ENCODE results near the gene EVA1A. TPM values are rescaled to one million over a fixed set of nuclear protein-coding genes. Genes with fewer than 3 reads are reported as not detected.
A peak's percentile ranks its signal among the peaks of the same experiment; 100 is the strongest.
"Not testable (repeated sequence)": the region's sequence is repeated elsewhere in the genome, so short reads cannot be mapped to it uniquely, and the experiment has no call there.

EVA1A gene
- total and polyA plus RNA-seq, 2 experiments from 2014 or later, result 126 to 145 TPM

DNA sequence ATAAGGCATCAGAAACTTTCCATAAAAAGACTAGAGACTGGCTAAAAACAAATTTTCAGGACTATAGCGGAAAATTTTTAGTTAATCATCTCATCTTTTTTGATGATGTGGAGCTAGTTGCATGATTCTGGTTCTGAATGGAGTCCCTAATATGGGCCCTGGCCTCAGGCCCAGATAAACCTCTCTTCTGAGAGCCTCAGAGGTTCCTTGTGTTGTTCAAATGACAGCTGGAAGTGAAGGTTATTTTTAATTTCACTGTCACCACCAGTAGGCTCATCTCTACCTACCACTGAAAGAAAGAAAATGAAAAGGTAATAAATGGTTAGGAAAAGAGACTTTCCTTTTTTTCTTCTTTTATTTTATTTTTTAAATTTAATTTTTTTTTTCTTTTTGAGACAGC lies 75.9 kb downstream of the EVA1A start:
- Histone ChIP-seq H2AFZ (no peak overlapping the region), H3K9me3 (ENCODE audit: low read depth) (no peaks in the 10 kb centered on the region), H4K20me1 (ENCODE audit: insufficient read depth) (no peaks in the 10 kb centered on the region), H3K27me3 (replicated peaks; ENCODE audit: insufficient read depth) (no peaks in the 10 kb centered on the region), H3K27ac (no peak overlapping the region), H3K79me2 (ENCODE audit: insufficient read depth) (0 out of 2 replicates have a peak, but pooled peaks cover 2% of the 10 kb centered on the region), H3K4me3 (no peak overlapping the region), H3K4me2 (ENCODE audit: unreplicated experiment) (no peak overlapping the region), H3F3A (ENCODE audit: insufficient read depth) (peaks cover 11% of the 10 kb centered on the region; the same call in 1 of the 2 replicates), H3K9ac (no peak overlapping the region), H3K4me1 (ENCODE audit: insufficient read depth) (no peaks in the 10 kb centered on the region), H3K9me2 (ENCODE audit: insufficient read depth) (no peaks in the 10 kb centered on the region), H3K36me3 (ENCODE audit: low read depth) (no peaks in the 10 kb centered on the region)
- in situ Hi-C loops (cut with MboI), result no loop called here
- DNase-seq, result no peak
- TF ChIP-seq EZH2phosphoT487 (IDR thresholded peaks at IDR 0.05; ENCODE audit: insufficient read depth, low read depth), result no peak
- no peak for TF ChIP-seq EZH2 (IDR thresholded peaks at IDR 0.05; ENCODE audit: insufficient read depth, poor library complexity, severe bottlenecking)
- 90 to 95% methylated on average over 1 of the region's 1 CpG for WGBS, 2 experiments (ENCODE audit: low coverage in 1 of 2, low lambda C conversion rate in 2 of 2, missing lambda C conversion rate in 2 of 2)

DNA sequence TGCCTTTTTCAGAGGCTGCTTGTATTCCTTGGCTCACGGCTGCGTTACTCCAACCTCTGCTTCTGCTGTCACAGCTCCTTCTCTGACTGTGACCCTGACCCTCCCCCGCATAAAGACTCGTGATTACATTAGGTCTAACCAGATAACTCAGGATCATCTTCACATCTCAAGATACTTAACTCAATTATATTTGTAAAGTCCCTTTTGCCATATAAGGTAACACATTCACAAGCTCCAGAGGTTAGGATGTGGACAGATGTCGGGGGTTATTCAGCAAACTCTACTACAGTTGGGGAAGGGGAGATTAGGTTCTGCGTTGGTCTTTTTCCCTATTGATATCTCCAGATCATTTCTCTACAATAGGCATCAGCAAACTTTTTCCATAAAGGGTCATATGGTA lies 76.9 kb downstream of the EVA1A start:
- Histone ChIP-seq H3K4me2 (ENCODE audit: unreplicated experiment) (no peak overlapping the region), H3F3A (ENCODE audit: insufficient read depth) (peaks cover 11% of the 10 kb centered on the region; the same call in 1 of the 2 replicates), H3K27ac (no peak overlapping the region), H3K9ac (no peak overlapping the region), H4K20me1 (ENCODE audit: insufficient read depth) (no peaks in the 10 kb centered on the region), H3K27me3 (replicated peaks; ENCODE audit: insufficient read depth) (no peaks in the 10 kb centered on the region), H3K4me1 (ENCODE audit: insufficient read depth) (no peaks in the 10 kb centered on the region), H3K79me2 (ENCODE audit: insufficient read depth) (no peaks in the 10 kb centered on the region), H3K9me3 (ENCODE audit: low read depth) (no peaks in the 10 kb centered on the region), H3K36me3 (ENCODE audit: low read depth) (no peaks in the 10 kb centered on the region), H3K4me3 (no peak overlapping the region), H2AFZ (no peak overlapping the region), H3K9me2 (ENCODE audit: insufficient read depth) (no peaks in the 10 kb centered on the region)
- no peak for DNase-seq
- 94 to 96% methylated on average over 6 of the region's 6 CpGs for WGBS, 2 experiments (ENCODE audit: low coverage in 1 of 2, low lambda C conversion rate in 2 of 2, missing lambda C conversion rate in 2 of 2)
- in situ Hi-C loops (cut with MboI), result no loop called here
- no peak for TF ChIP-seq EZH2 (IDR thresholded peaks at IDR 0.05; ENCODE audit: insufficient read depth, poor library complexity, severe bottlenecking)
- TF ChIP-seq EZH2phosphoT487 (IDR thresholded peaks at IDR 0.05; ENCODE audit: insufficient read depth, low read depth), result no peak

DNA sequence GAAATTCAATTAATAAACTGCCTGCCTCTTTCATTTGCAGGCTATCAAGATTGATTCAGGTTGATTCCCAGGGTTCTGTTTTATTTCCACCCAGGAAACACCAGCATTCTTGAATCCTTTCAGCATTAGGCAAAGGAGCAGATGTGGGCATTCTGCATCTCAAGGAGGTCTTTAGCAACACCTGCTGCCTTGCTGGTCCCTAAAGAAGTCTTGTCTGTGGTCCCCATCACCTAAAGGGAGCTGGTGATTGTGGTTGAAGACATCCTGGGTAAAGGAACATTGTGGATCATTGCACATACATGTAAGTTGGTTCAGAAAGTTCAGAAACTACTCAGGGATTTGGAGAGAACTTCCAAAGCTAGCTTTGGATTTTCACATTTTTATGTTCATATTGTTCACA lies 78.3 kb downstream of the EVA1A start:
- no peak overlapping the region for H3K27ac ChIP-seq

DNA sequence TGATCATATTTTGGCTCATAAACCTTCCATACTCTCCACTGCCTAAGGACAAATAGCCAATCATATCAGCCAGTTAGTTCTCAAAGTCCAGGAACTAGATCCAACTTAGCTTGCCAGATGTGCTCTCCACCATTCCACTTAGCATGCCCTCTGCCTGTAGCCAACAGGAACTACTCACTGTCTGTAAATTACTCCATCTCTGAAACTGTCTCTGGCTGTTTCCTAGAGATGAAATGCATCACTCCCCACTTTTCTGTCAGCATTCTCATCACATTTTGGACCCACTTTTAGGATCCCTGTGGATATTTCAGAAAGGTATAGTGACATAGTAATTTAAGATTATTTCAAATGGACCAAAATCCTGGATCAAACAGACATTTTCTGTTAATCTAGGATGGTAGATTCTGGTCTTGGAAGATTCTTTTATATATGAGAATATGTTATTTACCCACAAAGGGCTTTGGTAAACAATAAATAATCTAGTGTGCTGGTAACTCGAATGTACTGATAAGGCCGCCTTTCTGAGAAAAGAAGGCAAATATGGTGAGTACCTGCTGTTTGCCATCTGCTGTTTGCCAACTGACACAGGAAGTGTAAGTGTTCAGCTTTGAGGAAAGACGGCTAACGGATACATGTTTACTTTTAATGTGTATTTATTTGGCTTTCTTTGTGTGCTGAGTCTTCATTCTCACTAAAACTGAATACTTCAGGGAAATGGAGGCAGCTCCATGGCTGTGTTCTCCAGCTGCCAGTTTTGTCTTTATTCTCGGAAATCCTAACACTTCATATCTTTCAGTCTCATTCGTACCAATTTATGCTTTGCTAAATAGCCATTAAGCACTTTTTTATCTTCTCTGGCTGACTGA lies 79.5 kb downstream of the EVA1A start:
- 89 to 90% methylated on average over 6 of the region's 6 CpGs for WGBS, 2 experiments (ENCODE audit: low coverage in 1 of 2, low lambda C conversion rate in 2 of 2, missing lambda C conversion rate in 2 of 2)
- Histone ChIP-seq H3K4me1 (ENCODE audit: insufficient read depth) (peaks cover 4% of the 10 kb centered on the region; the same call in 1 of the 2 replicates), H3K9me2 (ENCODE audit: insufficient read depth) (no peaks in the 10 kb centered on the region), H3K36me3 (ENCODE audit: low read depth) (no peaks in the 10 kb centered on the region), H3K79me2 (ENCODE audit: insufficient read depth) (no peaks in the 10 kb centered on the region), H3K27ac (no peak overlapping the region), H3K4me2 (ENCODE audit: unreplicated experiment) (no peak overlapping the region), H3K9ac (no peak overlapping the region), H3K27me3 (replicated peaks; ENCODE audit: insufficient read depth) (no peaks in the 10 kb centered on the region), H3F3A (ENCODE audit: insufficient read depth) (peaks cover 4% of the 10 kb centered on the region; the same call in 1 of the 2 replicates), H2AFZ (no peak overlapping the region), H3K9me3 (ENCODE audit: low read depth) (no peaks in the 10 kb centered on the region), H3K4me3 (no peak overlapping the region), H4K20me1 (ENCODE audit: insufficient read depth) (no peaks in the 10 kb centered on the region)
- TF ChIP-seq EZH2 (IDR thresholded peaks at IDR 0.05; ENCODE audit: insufficient read depth, poor library complexity, severe bottlenecking) (no peak), EZH2phosphoT487 (IDR thresholded peaks at IDR 0.05; ENCODE audit: insufficient read depth, low read depth) (no peak)
- DNase-seq, result peak; percentile 55
- in situ Hi-C loops (cut with MboI), result no loop called here

More for the DNA sequence above, 78.3 kb downstream of the EVA1A start:
- Histone ChIP-seq H3K9me2 (ENCODE audit: insufficient read depth) (no peaks in the 10 kb centered on the region), H3K4me1 (ENCODE audit: insufficient read depth) (no peaks in the 10 kb centered on the region), H2AFZ (no peak overlapping the region), H3F3A (ENCODE audit: insufficient read depth) (peaks cover 11% of the 10 kb centered on the region; the same call in 1 of the 2 replicates), H3K4me3 (no peak overlapping the region), H3K79me2 (ENCODE audit: insufficient read depth) (no peaks in the 10 kb centered on the region), H4K20me1 (ENCODE audit: insufficient read depth) (no peaks in the 10 kb centered on the region), H3K36me3 (ENCODE audit: low read depth) (no peaks in the 10 kb centered on the region), H3K4me2 (ENCODE audit: unreplicated experiment) (no peak overlapping the region), H3K27me3 (replicated peaks; ENCODE audit: insufficient read depth) (no peaks in the 10 kb centered on the region), H3K9me3 (ENCODE audit: low read depth) (no peaks in the 10 kb centered on the region), H3K9ac (no peak overlapping the region)
- no peak for TF ChIP-seq EZH2 (IDR thresholded peaks at IDR 0.05; ENCODE audit: insufficient read depth, poor library complexity, severe bottlenecking)
- no peak for TF ChIP-seq EZH2phosphoT487 (IDR thresholded peaks at IDR 0.05; ENCODE audit: insufficient read depth, low read depth)
- DNase-seq, result no peak
- in situ Hi-C loops (cut with MboI), result no loop called here

DNA sequence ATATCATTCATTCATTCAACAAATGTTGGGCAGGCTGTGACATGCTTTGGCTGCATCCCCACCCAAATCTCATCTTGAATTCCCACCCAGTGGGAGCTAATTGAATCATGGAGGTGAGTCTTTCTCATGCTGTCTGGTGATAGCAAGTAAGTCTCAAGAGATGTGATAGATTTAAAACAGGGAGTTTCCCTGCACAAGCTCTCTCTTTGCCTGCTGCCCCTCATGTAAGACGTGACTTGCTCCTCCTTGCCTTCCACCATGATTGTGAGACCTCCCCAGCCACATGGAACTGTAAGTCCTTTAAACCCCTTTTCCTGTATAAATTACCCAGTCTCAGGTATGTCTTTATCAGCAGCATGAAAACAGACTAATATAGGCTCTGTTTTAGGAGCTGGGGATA lies 83.0 kb downstream of the EVA1A start:
- H3K4me1 ChIP-seq (ENCODE audit: insufficient read depth); H3K4me2 ChIP-seq (ENCODE audit: unreplicated experiment); H3F3A ChIP-seq (ENCODE audit: insufficient read depth); H3K79me2 ChIP-seq (ENCODE audit: insufficient read depth); H3K9ac ChIP-seq; H3K27ac ChIP-seq; H3K9me2 ChIP-seq (ENCODE audit: insufficient read depth); H3K4me3 ChIP-seq; H2AFZ ChIP-seq; H3K27me3 ChIP-seq (replicated peaks; ENCODE audit: insufficient read depth); H3K9me3 ChIP-seq (ENCODE audit: low read depth); H3K36me3 ChIP-seq (ENCODE audit: low read depth); DNase-seq; in situ Hi-C loops (cut with MboI); H4K20me1 ChIP-seq (ENCODE audit: insufficient read depth): not testable (repeated sequence)
- WGBS, 2 experiments (ENCODE audit: low coverage in 1 of 2, low lambda C conversion rate in 2 of 2, missing lambda C conversion rate in 2 of 2), result 53 to 67% methylated on average over 1 of the region's 1 CpG

Measured in GM23248 (cell line).